Spleen (tissue), 7 donors: ENCODE measurements around the gene EFHB.

Experiments used
- CTCF ChIP-seq, 11 experiments: fragments of 200-600 bp in 7 of 11; fragments of 450-650 bp in 4 of 11; sonication (generic) in 4 of 11; IDR thresholded peaks in 8 of 11; conservative IDR thresholded peaks in 3 of 11; 1 replicate in 7 of 11; 2 replicates in 4 of 11; pipeline versions ENCODE4 v1.4.0 to v1.8.0; 2016 to 2021; ENCODE audit warnings: antibody characterized with exemption in 11 of 11, inconsistent platforms in 4 of 11, mild to moderate bottlenecking in 1 of 11
- POLR2AphosphoS5 ChIP-seq, 3 donors: sonication (generic); formaldehyde crosslinking; IDR thresholded peaks; one replicate each; pipeline ENCODE4 v1.5.1; 2017; ENCODE audit warnings: antibody characterized with exemption in 3 of 3
- donor health status: DM: no; HTN: no; CAD: no; lungs with moderate emphysema.
- donor health status: DM: no; HTN: no; CAD: no.
- donor health status: DM: no; HTN: no; CAD: no.

GRCh38 chr3:19946832-19947548 is 13.0 kb upstream of the EFHB start, which contains the start of gene RAB5A:
- TF ChIP-seq POLR2AphosphoS5 (IDR thresholded peaks at IDR 0.05): peak; percentile 98 to 100 (median 99)
- peak in 6 of 11 experiments; percentile 2 to 45 (median 22) for TF ChIP-seq CTCF (IDR thresholded peaks at IDR 0.05 in 8 of 11, conservative IDR thresholded peaks at IDR 0.05 in 3 of 11)
